WTC11 (cell line): ENCODE results near the gene ZNF567. TPM values are rescaled to one million over a fixed set of nuclear protein-coding genes. Genes with fewer than 3 reads are reported as not detected.

Experiments
- CREM ChIP-seq: sonication (generic); formaldehyde crosslinking; IDR thresholded peaks from 2 replicates; pipeline ENCODE4 v1.8.1; 2022; ENCODE audit warnings: mild to moderate bottlenecking, missing genetic modification reagents, moderate library complexity
- NR1H2 ChIP-seq: sonication (generic); formaldehyde crosslinking; IDR thresholded peaks from 2 replicates; pipeline ENCODE4 v1.9.0; 2021; ENCODE audit warnings: mild to moderate bottlenecking, moderate library complexity, missing genetic modification reagents
- SMAD4 ChIP-seq: sonication (generic); formaldehyde crosslinking; IDR thresholded peaks from 2 replicates; pipeline ENCODE4 v1.8.0; 2022; ENCODE audit warnings: mild to moderate bottlenecking, missing genetic modification reagents
- ZNF219 ChIP-seq: sonication (generic); formaldehyde crosslinking; IDR thresholded peaks from 2 replicates; pipeline ENCODE4 v1.8.0; 2023; ENCODE audit warnings: missing genetic modification reagents, mild to moderate bottlenecking, borderline replicate concordance
- total RNA-seq: library from RNA; stranded (reverse); gene quantifications from 3 replicates; pipeline ENCODE4 v1.2.3, GENCODE V29; 2021
- TF ChIP-seq, protein P1 (sequence below): fragments of 200-600 bp; IDR thresholded peaks from 2 replicates; pipeline ENCODE4 v1.8.0; 2022; ENCODE audit warnings: antibody characterized with exemption
- TF ChIP-seq, protein P2 (sequence below): sonication (generic); formaldehyde crosslinking; IDR thresholded peaks from 2 replicates; pipeline ENCODE4 v1.8.1; 2022; ENCODE audit warnings: low read depth, mild to moderate bottlenecking, moderate library complexity, missing genetic modification reagents, borderline replicate concordance
- TF ChIP-seq, protein P3 (sequence below): sonication (generic); formaldehyde crosslinking; IDR thresholded peaks from 2 replicates; pipeline ENCODE4 v1.8.0; 2022; ENCODE audit warnings: mild to moderate bottlenecking, missing genetic modification reagents
- TF ChIP-seq, protein P4 (sequence below): fragments of 250-450 bp; sonication (Bioruptor Pico); IDR thresholded peaks from 2 replicates; pipeline ENCODE4 v1.8.0; 2021; ENCODE audit warnings: mild to moderate bottlenecking
- TF ChIP-seq, protein P5 (sequence below): sonication (generic); formaldehyde crosslinking; IDR thresholded peaks from 2 replicates; pipeline ENCODE4 v1.8.1; 2022; ENCODE audit warnings: mild to moderate bottlenecking, moderate library complexity, missing genetic modification reagents
- TF ChIP-seq, protein P6 (sequence below): sonication (generic); formaldehyde crosslinking; IDR thresholded peaks from 2 replicates; pipeline ENCODE4 v1.8.1; 2022; ENCODE audit warnings: low read depth, missing genetic modification reagents, borderline replicate concordance
- TF ChIP-seq, protein P7 (sequence below): fragments of 250-450 bp; sonication (Bioruptor Pico); conservative IDR thresholded peaks from 2 replicates; pipeline ENCODE4 v1.9.0; 2021; ENCODE audit warnings: mild to moderate bottlenecking
- TF ChIP-seq, protein P8 (sequence below): sonication (generic); formaldehyde crosslinking; IDR thresholded peaks from 2 replicates; pipeline ENCODE4 v1.8.0; 2023; ENCODE audit warnings: missing genetic modification reagents, mild to moderate bottlenecking, borderline replicate concordance

The ZNF567 gene
- total RNA-seq, 1 experiment from 2014 or later, result 10.2 TPM

DNA sequence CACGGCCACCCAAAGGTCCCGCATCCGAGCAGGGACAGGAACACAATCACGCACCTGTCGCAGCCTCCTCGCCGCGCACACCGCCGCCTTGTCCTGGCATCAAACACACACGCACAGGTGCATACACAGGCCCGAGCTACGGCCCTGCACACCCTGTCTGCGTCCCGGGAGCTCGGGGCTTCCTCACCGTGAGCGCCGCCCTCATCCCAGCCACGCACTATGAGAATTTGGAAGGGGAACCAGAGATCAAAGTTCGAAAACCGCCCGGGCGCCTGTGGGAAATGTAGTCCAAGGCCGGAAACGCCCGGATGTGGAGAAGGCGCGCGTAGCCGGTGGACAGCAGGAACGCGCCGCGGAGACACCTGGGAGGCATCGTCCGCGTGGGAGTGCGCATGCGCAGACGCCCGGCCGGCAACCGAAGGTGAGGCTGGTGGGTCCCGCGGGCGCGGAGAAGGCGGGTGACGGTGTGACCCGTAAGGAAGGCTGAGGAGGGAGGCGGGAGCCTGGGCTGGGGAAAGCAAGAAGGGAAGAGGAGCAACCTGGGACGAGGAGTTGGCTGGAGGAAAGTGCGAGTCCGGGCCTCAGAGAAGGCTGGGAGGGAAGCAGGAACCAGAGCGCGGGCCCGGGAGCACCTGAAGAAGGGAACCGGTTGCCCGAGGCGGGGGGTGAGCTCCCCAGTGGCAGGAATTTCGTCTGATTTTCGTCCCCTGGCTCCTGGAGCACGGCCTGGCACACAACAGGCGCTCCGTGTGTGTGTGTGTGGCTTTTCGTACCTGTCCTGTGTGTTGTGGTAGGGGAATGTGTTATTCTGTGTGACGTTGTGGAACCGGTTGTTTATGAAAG, at the start of gene ZNF567 (continued):
- TF ChIP-seq, protein P1, sequence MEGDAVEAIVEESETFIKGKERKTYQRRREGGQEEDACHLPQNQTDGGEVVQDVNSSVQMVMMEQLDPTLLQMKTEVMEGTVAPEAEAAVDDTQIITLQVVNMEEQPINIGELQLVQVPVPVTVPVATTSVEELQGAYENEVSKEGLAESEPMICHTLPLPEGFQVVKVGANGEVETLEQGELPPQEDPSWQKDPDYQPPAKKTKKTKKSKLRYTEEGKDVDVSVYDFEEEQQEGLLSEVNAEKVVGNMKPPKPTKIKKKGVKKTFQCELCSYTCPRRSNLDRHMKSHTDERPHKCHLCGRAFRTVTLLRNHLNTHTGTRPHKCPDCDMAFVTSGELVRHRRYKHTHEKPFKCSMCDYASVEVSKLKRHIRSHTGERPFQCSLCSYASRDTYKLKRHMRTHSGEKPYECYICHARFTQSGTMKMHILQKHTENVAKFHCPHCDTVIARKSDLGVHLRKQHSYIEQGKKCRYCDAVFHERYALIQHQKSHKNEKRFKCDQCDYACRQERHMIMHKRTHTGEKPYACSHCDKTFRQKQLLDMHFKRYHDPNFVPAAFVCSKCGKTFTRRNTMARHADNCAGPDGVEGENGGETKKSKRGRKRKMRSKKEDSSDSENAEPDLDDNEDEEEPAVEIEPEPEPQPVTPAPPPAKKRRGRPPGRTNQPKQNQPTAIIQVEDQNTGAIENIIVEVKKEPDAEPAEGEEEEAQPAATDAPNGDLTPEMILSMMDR, result no peak
- no peak for TF ChIP-seq ZNF219
- TF ChIP-seq, protein P2, sequence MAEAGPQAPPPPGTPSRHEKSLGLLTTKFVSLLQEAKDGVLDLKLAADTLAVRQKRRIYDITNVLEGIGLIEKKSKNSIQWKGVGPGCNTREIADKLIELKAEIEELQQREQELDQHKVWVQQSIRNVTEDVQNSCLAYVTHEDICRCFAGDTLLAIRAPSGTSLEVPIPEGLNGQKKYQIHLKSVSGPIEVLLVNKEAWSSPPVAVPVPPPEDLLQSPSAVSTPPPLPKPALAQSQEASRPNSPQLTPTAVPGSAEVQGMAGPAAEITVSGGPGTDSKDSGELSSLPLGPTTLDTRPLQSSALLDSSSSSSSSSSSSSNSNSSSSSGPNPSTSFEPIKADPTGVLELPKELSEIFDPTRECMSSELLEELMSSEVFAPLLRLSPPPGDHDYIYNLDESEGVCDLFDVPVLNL (CRISPR knock-in tag), result no peak
- TF ChIP-seq NR1H2 (CRISPR knock-in tag), result no peak
- TF ChIP-seq, protein P3, sequence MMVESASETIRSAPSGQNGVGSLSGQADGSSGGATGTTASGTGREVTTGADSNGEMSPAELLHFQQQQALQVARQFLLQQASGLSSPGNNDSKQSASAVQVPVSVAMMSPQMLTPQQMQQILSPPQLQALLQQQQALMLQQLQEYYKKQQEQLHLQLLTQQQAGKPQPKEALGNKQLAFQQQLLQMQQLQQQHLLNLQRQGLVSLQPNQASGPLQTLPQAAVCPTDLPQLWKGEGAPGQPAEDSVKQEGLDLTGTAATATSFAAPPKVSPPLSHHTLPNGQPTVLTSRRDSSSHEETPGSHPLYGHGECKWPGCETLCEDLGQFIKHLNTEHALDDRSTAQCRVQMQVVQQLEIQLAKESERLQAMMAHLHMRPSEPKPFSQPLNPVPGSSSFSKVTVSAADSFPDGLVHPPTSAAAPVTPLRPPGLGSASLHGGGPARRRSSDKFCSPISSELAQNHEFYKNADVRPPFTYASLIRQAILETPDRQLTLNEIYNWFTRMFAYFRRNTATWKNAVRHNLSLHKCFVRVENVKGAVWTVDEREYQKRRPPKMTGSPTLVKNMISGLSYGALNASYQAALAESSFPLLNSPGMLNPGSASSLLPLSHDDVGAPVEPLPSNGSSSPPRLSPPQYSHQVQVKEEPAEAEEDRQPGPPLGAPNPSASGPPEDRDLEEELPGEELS, result peak; percentile 55; the same call in 1 of the 2 replicates
- TF ChIP-seq, protein P4, sequence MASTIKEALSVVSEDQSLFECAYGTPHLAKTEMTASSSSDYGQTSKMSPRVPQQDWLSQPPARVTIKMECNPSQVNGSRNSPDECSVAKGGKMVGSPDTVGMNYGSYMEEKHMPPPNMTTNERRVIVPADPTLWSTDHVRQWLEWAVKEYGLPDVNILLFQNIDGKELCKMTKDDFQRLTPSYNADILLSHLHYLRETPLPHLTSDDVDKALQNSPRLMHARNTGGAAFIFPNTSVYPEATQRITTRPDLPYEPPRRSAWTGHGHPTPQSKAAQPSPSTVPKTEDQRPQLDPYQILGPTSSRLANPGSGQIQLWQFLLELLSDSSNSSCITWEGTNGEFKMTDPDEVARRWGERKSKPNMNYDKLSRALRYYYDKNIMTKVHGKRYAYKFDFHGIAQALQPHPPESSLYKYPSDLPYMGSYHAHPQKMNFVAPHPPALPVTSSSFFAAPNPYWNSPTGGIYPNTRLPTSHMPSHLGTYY (CRISPR knock-in tag), result no peak
- no peak for TF ChIP-seq SMAD4 (CRISPR knock-in tag)
- TF ChIP-seq, protein P5, sequence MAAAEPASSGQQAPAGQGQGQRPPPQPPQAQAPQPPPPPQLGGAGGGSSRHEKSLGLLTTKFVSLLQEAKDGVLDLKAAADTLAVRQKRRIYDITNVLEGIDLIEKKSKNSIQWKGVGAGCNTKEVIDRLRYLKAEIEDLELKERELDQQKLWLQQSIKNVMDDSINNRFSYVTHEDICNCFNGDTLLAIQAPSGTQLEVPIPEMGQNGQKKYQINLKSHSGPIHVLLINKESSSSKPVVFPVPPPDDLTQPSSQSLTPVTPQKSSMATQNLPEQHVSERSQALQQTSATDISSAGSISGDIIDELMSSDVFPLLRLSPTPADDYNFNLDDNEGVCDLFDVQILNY, result peak; percentile 68
- TF ChIP-seq, protein P6, sequence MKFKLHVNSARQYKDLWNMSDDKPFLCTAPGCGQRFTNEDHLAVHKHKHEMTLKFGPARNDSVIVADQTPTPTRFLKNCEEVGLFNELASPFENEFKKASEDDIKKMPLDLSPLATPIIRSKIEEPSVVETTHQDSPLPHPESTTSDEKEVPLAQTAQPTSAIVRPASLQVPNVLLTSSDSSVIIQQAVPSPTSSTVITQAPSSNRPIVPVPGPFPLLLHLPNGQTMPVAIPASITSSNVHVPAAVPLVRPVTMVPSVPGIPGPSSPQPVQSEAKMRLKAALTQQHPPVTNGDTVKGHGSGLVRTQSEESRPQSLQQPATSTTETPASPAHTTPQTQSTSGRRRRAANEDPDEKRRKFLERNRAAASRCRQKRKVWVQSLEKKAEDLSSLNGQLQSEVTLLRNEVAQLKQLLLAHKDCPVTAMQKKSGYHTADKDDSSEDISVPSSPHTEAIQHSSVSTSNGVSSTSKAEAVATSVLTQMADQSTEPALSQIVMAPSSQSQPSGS, result no peak
- TF ChIP-seq, protein P7, sequence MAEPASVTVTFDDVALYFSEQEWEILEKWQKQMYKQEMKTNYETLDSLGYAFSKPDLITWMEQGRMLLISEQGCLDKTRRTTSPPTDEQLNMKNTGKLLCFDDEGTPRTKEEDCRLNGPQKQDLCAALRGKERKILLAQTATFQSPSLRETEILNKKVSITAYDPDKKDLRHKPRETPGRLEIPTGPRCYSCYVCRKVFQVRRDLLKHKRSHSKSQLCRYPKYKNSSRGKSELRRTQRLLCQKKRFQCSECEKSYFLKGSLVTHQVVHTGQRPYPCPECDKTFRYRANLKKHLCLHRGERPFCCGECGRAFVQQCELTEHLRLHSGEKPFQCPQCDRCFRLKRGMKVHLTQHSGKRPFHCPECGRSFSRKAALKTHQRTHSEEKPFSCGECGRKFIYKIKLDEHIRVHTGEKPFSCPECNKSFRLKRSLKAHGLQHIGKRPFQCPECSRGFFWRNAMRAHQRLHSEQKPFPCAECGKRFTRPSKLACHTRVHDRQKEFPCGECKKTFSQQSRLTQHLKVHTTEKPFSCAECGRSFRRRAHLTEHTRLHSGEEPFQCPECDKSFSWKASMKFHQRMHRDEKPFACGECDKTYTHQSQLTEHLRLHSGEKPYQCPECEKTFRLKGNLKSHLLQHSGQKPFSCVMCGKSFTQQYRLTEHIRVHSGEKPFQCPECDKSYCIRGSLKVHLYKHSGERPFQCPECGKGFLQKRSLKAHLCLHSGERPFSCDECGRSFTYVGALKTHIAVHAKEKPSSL (CRISPR knock-in tag), result no peak
- TF ChIP-seq, protein P8, sequence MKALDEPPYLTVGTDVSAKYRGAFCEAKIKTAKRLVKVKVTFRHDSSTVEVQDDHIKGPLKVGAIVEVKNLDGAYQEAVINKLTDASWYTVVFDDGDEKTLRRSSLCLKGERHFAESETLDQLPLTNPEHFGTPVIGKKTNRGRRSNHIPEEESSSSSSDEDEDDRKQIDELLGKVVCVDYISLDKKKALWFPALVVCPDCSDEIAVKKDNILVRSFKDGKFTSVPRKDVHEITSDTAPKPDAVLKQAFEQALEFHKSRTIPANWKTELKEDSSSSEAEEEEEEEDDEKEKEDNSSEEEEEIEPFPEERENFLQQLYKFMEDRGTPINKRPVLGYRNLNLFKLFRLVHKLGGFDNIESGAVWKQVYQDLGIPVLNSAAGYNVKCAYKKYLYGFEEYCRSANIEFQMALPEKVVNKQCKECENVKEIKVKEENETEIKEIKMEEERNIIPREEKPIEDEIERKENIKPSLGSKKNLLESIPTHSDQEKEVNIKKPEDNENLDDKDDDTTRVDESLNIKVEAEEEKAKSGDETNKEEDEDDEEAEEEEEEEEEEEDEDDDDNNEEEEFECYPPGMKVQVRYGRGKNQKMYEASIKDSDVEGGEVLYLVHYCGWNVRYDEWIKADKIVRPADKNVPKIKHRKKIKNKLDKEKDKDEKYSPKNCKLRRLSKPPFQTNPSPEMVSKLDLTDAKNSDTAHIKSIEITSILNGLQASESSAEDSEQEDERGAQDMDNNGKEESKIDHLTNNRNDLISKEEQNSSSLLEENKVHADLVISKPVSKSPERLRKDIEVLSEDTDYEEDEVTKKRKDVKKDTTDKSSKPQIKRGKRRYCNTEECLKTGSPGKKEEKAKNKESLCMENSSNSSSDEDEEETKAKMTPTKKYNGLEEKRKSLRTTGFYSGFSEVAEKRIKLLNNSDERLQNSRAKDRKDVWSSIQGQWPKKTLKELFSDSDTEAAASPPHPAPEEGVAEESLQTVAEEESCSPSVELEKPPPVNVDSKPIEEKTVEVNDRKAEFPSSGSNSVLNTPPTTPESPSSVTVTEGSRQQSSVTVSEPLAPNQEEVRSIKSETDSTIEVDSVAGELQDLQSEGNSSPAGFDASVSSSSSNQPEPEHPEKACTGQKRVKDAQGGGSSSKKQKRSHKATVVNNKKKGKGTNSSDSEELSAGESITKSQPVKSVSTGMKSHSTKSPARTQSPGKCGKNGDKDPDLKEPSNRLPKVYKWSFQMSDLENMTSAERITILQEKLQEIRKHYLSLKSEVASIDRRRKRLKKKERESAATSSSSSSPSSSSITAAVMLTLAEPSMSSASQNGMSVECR, result no peak; the same call in 1 of the 2 replicates
- TF ChIP-seq CREM (CRISPR knock-in tag), result peak; percentile 61; the same call in 1 of the 2 replicates
